Measurements from ENCODE around the gene DACT2. TPM values are rescaled to one million over a fixed set of nuclear protein-coding genes. Genes with fewer than 3 reads are reported as not detected.

DACT2 gene
- total RNA-seq, 2 donors from 2014 or later = 16.6 to 39.9 TPM

DNA sequence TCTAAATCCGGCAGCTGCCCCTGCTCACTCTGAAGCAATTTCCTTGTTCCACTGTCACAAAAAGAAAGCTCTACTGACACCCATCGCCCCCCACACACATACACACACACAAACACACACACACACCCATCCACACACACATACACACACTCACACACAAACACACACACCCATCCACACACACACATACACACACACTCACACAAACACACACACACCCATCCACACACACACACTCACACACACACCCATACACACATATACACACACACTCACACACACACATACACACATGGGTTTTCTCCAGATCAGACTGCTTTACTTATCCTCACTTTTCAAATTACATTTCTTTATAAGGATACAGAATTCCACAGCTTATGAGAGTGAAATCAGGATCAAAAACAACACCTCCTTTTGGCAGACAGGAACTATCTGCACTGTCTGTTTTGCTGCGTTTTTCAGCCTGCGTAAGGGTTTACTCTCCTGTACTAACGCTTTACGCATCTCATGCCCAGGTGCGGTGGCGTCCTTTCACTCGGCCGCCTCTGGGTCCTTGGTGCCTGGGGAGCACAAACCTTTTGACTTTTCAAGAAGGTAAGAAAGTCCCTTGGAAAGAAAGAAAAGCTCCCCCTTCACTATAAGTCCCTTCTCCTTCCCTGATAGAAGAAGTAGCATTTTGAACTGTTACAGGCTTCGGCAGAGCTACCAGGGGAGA, 8.0 kb downstream of the DACT2 start:
- H3K9me3 ChIP-seq (ENCODE audit: control insufficient read depth, low read length) = no peaks in the 10 kb centered on the region
- H3K27ac Mint-ChIP-seq = no peak overlapping the region
- 95 to 96% methylated on average over 9 to 11 of the region's 11 CpGs for WGBS, 2 experiments (ENCODE audit: insufficient coverage in 1 of 2, insufficient read length in 1 of 2)
- peaks cover 6% of the 10 kb centered on the region for H3K27me3 Mint-ChIP-seq (ENCODE audit: insufficient read depth)
- H3K36me3 ChIP-seq (ENCODE audit: control insufficient read depth, insufficient read depth, low read length) = peaks cover 75% of the 10 kb centered on the region
- no peaks in the 10 kb centered on the region for H3K27me3 ChIP-seq (ENCODE audit: control insufficient read depth, insufficient read depth, low read length, poor library complexity, severe bottlenecking)
- peak overlapping the region; percentile 5 for H3K4me3 ChIP-seq (ENCODE audit: low read length)
- peaks cover 60% of the 10 kb centered on the region for H3K36me3 Mint-ChIP-seq (ENCODE audit: low read depth)
- peaks cover 14% of the 10 kb centered on the region for H3K4me1 ChIP-seq (ENCODE audit: control insufficient read depth, insufficient read depth, low read length)
- no peaks in the 10 kb centered on the region for H3K9me3 Mint-ChIP-seq
- TF ChIP-seq, protein P1, sequence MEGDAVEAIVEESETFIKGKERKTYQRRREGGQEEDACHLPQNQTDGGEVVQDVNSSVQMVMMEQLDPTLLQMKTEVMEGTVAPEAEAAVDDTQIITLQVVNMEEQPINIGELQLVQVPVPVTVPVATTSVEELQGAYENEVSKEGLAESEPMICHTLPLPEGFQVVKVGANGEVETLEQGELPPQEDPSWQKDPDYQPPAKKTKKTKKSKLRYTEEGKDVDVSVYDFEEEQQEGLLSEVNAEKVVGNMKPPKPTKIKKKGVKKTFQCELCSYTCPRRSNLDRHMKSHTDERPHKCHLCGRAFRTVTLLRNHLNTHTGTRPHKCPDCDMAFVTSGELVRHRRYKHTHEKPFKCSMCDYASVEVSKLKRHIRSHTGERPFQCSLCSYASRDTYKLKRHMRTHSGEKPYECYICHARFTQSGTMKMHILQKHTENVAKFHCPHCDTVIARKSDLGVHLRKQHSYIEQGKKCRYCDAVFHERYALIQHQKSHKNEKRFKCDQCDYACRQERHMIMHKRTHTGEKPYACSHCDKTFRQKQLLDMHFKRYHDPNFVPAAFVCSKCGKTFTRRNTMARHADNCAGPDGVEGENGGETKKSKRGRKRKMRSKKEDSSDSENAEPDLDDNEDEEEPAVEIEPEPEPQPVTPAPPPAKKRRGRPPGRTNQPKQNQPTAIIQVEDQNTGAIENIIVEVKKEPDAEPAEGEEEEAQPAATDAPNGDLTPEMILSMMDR (conservative IDR thresholded peaks at IDR 0.05) = no peak
- no peak overlapping the region for H3K4me3 Mint-ChIP-seq
- no peak for DNase-seq
- no peak overlapping the region for H3K9ac ChIP-seq (ENCODE audit: extremely low read depth, low read length, poor library complexity, severe bottlenecking)
- peaks cover 31% of the 10 kb centered on the region for H3K4me1 Mint-ChIP-seq
- H3K27ac ChIP-seq (ENCODE audit: low read depth, low read length) = no peak overlapping the region

DNA sequence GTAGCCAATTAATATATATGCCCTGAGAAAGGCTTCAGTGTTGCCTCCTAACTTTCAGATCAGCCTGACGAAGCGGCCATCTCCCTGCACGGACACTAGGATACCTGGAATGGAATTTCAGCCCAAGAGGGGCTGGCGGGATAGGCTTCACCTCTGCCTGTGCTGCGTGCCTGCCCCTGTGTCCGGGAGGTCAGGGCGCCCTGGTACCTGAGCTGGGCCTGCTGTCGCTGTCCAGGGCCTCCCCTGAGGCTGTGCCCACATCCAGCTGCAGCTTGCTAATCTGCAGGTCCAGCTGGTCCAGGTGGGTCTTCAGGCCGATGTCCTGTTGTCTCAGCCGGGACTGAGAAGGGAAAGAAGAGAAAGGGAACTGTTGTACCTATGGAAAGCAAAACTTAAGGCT, 8.6 kb downstream of the DACT2 start:
- no peak for DNase-seq
- H3K36me3 Mint-ChIP-seq (ENCODE audit: low read depth) = peaks cover 60% of the 10 kb centered on the region
- TF ChIP-seq, protein P1 (conservative IDR thresholded peaks at IDR 0.05) = no peak
- peaks cover 30% of the 10 kb centered on the region for H3K4me1 Mint-ChIP-seq
- no peak overlapping the region for H3K27ac ChIP-seq (ENCODE audit: low read depth, low read length)
- no peaks in the 10 kb centered on the region for H3K27me3 ChIP-seq (ENCODE audit: control insufficient read depth, insufficient read depth, low read length, poor library complexity, severe bottlenecking)
- no peaks in the 10 kb centered on the region for H3K9me3 Mint-ChIP-seq
- H3K36me3 ChIP-seq (ENCODE audit: control insufficient read depth, insufficient read depth, low read length) = peaks cover 76% of the 10 kb centered on the region
- H3K4me3 Mint-ChIP-seq = no peak overlapping the region
- H3K27me3 Mint-ChIP-seq (ENCODE audit: insufficient read depth) = peaks cover 6% of the 10 kb centered on the region
- H3K9ac ChIP-seq (ENCODE audit: extremely low read depth, low read length, poor library complexity, severe bottlenecking) = no peak overlapping the region
- no peaks in the 10 kb centered on the region for H3K9me3 ChIP-seq (ENCODE audit: control insufficient read depth, low read length)
- peaks cover 14% of the 10 kb centered on the region for H3K4me1 ChIP-seq (ENCODE audit: control insufficient read depth, insufficient read depth, low read length)
- H3K4me3 ChIP-seq (ENCODE audit: low read length) = no peak overlapping the region
- H3K27ac Mint-ChIP-seq = peak overlapping the region; percentile 21
- WGBS, 2 experiments (ENCODE audit: insufficient coverage in 1 of 2, insufficient read length in 1 of 2) = 89 to 94% methylated on average over 4 to 10 of the region's 10 CpGs

DNA sequence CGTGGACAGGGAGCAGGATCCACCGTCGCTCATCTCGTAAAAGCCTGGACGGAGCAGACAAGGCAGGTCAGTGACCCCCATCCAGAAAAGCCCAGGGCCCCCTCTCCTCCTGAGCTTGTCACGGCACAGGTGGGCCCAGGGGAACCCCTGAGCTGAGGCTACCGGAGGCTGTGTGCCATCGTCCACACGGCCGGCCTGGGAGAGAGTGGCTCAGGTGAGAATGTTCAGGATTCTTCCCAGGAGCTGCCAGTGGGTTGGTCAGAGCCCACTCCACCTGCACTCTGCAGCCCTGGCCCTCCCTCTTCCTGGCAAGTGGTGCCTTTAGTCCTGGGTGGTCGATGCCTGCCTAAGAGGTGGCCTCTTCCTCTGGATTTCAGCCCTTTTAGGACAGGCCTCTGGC, 9.2 kb downstream of the DACT2 start:
- no peaks in the 10 kb centered on the region for H3K27me3 ChIP-seq (ENCODE audit: control insufficient read depth, insufficient read depth, low read length, poor library complexity, severe bottlenecking)
- H3K4me3 ChIP-seq (ENCODE audit: low read length) = no peak overlapping the region
- peaks cover 2% of the 10 kb centered on the region for H3K27me3 Mint-ChIP-seq (ENCODE audit: insufficient read depth)
- H3K9me3 Mint-ChIP-seq = no peaks in the 10 kb centered on the region
- H3K4me1 Mint-ChIP-seq = peaks cover 27% of the 10 kb centered on the region
- H3K27ac ChIP-seq (ENCODE audit: low read depth, low read length) = no peak overlapping the region
- TF ChIP-seq, protein P1 (conservative IDR thresholded peaks at IDR 0.05) = no peak
- H3K36me3 ChIP-seq (ENCODE audit: control insufficient read depth, insufficient read depth, low read length) = peaks cover 75% of the 10 kb centered on the region
- H3K27ac Mint-ChIP-seq = peak overlapping the region; percentile 21
- H3K4me3 Mint-ChIP-seq = no peak overlapping the region
- H3K4me1 ChIP-seq (ENCODE audit: control insufficient read depth, insufficient read depth, low read length) = peaks cover 13% of the 10 kb centered on the region
- DNase-seq = no peak
- H3K9me3 ChIP-seq (ENCODE audit: control insufficient read depth, low read length) = no peaks in the 10 kb centered on the region
- no peak overlapping the region for H3K9ac ChIP-seq (ENCODE audit: extremely low read depth, low read length, poor library complexity, severe bottlenecking)
- 88 to 96% methylated on average over 9 to 11 of the region's 11 CpGs for WGBS, 2 experiments (ENCODE audit: insufficient coverage in 1 of 2, insufficient read length in 1 of 2)
- peaks cover 57% of the 10 kb centered on the region for H3K36me3 Mint-ChIP-seq (ENCODE audit: low read depth)

All from endodermal cell (in vitro differentiated cells).